ENCODE data around the gene DLG1.

Gene DLG1

GRCh38 chr3:197320582-197320981 lies 22.2 kb upstream of the DLG1 start:
- Histone ChIP-seq H3K9me3 (ENCODE audit: control extremely low read depth in 1 of 5, control insufficient read depth in 4 of 5, insufficient read depth in 2 of 5, low read depth in 1 of 5, low read length in 4 of 5) (peaks cover 0 to 1% (median 0%) of the 10 kb centered on the region in 5 experiments), H3K4me3 (ENCODE audit: control insufficient read depth in 1 of 7, extremely low read depth in 1 of 7, insufficient read depth in 4 of 7, low read depth in 2 of 7, low read length in 6 of 7) (no peak overlapping the region), H3K36me3 (ENCODE audit: control insufficient read depth in 4 of 4, insufficient read depth in 4 of 4, low read length in 3 of 4) (no peaks in the 10 kb centered on the region), H3K4me1 (ENCODE audit: control extremely low read depth in 1 of 4, control insufficient read depth in 4 of 4, insufficient read depth in 4 of 4, low read length in 3 of 4) (no peaks in the 10 kb centered on the region), H3K27me3 (replicated peaks in 2 of 5; ENCODE audit: control insufficient read depth in 4 of 5, insufficient read depth in 5 of 5, low read length in 4 of 5) (no peaks in the 10 kb centered on the region), H3K27ac (ENCODE audit: insufficient read depth in 1 of 2, low read depth in 1 of 2, low read length in 2 of 2, poor library complexity in 1 of 2, severe bottlenecking in 2 of 2) (no peak overlapping the region)
- POLR2A ChIA-PET: no interaction called here
- CTCF ChIA-PET: interaction anchor here (0.8 to 1.1 kb wide), 2 partner anchors 38 to 65 kb away, joined by 3 to 4 read pairs; no protein-coding TSS in a partner anchor
- WGBS (ENCODE audit: insufficient coverage): no CpG with 5 or more reads among the region's 1 CpG
- DNase-seq: no peak

GRCh38 chr3:197317250-197317963 lies 19.0 kb upstream of the DLG1 start:
- peak in 1 of 3 donors; percentile 15 for DNase-seq
- Histone ChIP-seq H3K9me3 (ENCODE audit: control extremely low read depth in 1 of 5, control insufficient read depth in 4 of 5, insufficient read depth in 2 of 5, low read depth in 1 of 5, low read length in 4 of 5) (peaks cover 0 to 4% (median 0%) of the 10 kb centered on the region in 5 experiments), H3K4me1 (ENCODE audit: control extremely low read depth in 1 of 4, control insufficient read depth in 4 of 4, insufficient read depth in 4 of 4, low read length in 3 of 4) (no peaks in the 10 kb centered on the region), H3K27ac (ENCODE audit: insufficient read depth in 1 of 2, low read depth in 1 of 2, low read length in 2 of 2, poor library complexity in 1 of 2, severe bottlenecking in 2 of 2) (no peak overlapping the region), H3K27me3 (replicated peaks in 2 of 5; ENCODE audit: control insufficient read depth in 4 of 5, insufficient read depth in 5 of 5, low read length in 4 of 5) (no peaks in the 10 kb centered on the region), H3K4me3 (ENCODE audit: control insufficient read depth in 1 of 7, extremely low read depth in 1 of 7, insufficient read depth in 4 of 7, low read depth in 2 of 7, low read length in 6 of 7) (no peak overlapping the region), H3K36me3 (ENCODE audit: control insufficient read depth in 4 of 4, insufficient read depth in 4 of 4, low read length in 3 of 4) (no peaks in the 10 kb centered on the region)
- CTCF ChIA-PET: no interaction called here
- 100% methylated on average over 3 of the region's 9 CpGs for WGBS (ENCODE audit: insufficient coverage)
- POLR2A ChIA-PET: no interaction called here

GRCh38 chr3:197312431-197312830 lies 14.0 kb upstream of the DLG1 start:
- CTCF ChIA-PET: no interaction called here
- H3K27ac ChIP-seq (ENCODE audit: insufficient read depth in 1 of 2, low read depth in 1 of 2, low read length in 2 of 2, poor library complexity in 1 of 2, severe bottlenecking in 2 of 2): no peak overlapping the region
- no peaks in the 10 kb centered on the region for H3K27me3 ChIP-seq (replicated peaks in 2 of 5; ENCODE audit: control insufficient read depth in 4 of 5, insufficient read depth in 5 of 5, low read length in 4 of 5)
- no peak overlapping the region for H3K4me3 ChIP-seq (ENCODE audit: control insufficient read depth in 1 of 7, extremely low read depth in 1 of 7, insufficient read depth in 4 of 7, low read depth in 2 of 7, low read length in 6 of 7)
- peaks cover 0 to 4% (median 0%) of the 10 kb centered on the region in 5 experiments for H3K9me3 ChIP-seq (ENCODE audit: control extremely low read depth in 1 of 5, control insufficient read depth in 4 of 5, insufficient read depth in 2 of 5, low read depth in 1 of 5, low read length in 4 of 5)
- no peaks in the 10 kb centered on the region for H3K4me1 ChIP-seq (ENCODE audit: control extremely low read depth in 1 of 4, control insufficient read depth in 4 of 4, insufficient read depth in 4 of 4, low read length in 3 of 4)
- no peak for DNase-seq
- no peaks in the 10 kb centered on the region for H3K36me3 ChIP-seq (ENCODE audit: control insufficient read depth in 4 of 4, insufficient read depth in 4 of 4, low read length in 3 of 4)
- POLR2A ChIA-PET: no interaction called here
- no CpG with 5 or more reads among the region's 1 CpG for WGBS (ENCODE audit: insufficient coverage)

GRCh38 chr3:197311591-197311990 lies 13.2 kb upstream of the DLG1 start:
- Histone ChIP-seq H3K9me3 (ENCODE audit: control extremely low read depth in 1 of 5, control insufficient read depth in 4 of 5, insufficient read depth in 2 of 5, low read depth in 1 of 5, low read length in 4 of 5) (peaks cover 0 to 4% (median 0%) of the 10 kb centered on the region in 5 experiments), H3K4me3 (ENCODE audit: control insufficient read depth in 1 of 7, extremely low read depth in 1 of 7, insufficient read depth in 4 of 7, low read depth in 2 of 7, low read length in 6 of 7) (no peak overlapping the region), H3K36me3 (ENCODE audit: control insufficient read depth in 4 of 4, insufficient read depth in 4 of 4, low read length in 3 of 4) (no peaks in the 10 kb centered on the region), H3K4me1 (ENCODE audit: control extremely low read depth in 1 of 4, control insufficient read depth in 4 of 4, insufficient read depth in 4 of 4, low read length in 3 of 4) (no peaks in the 10 kb centered on the region), H3K27ac (ENCODE audit: insufficient read depth in 1 of 2, low read depth in 1 of 2, low read length in 2 of 2, poor library complexity in 1 of 2, severe bottlenecking in 2 of 2) (no peak overlapping the region), H3K27me3 (replicated peaks in 2 of 5; ENCODE audit: control insufficient read depth in 4 of 5, insufficient read depth in 5 of 5, low read length in 4 of 5) (no peaks in the 10 kb centered on the region)
- POLR2A ChIA-PET: no interaction called here
- no CpG with 5 or more reads among the region's 3 CpGs for WGBS (ENCODE audit: insufficient coverage)
- no peak for DNase-seq
- CTCF ChIA-PET: no interaction called here

- no peaks in the 10 kb centered on the region for H3K36me3 ChIP-seq (ENCODE audit: control insufficient read depth in 4 of 4, insufficient read depth in 4 of 4, low read length in 3 of 4)
- ChIA-PET POLR2A (no interaction called here), CTCF (interaction anchor here (1.0 kb wide), 1 partner anchor 28 kb away, joined by 4 read pairs; no protein-coding TSS in a partner anchor)
- 79% methylated on average over 3 of the region's 5 CpGs for WGBS (ENCODE audit: insufficient coverage)
- no peak for DNase-seq
- H3K4me1 ChIP-seq (ENCODE audit: control extremely low read depth in 1 of 4, control insufficient read depth in 4 of 4, insufficient read depth in 4 of 4, low read length in 3 of 4): no peaks in the 10 kb centered on the region
- H3K27me3 ChIP-seq (replicated peaks in 2 of 5; ENCODE audit: control insufficient read depth in 4 of 5, insufficient read depth in 5 of 5, low read length in 4 of 5): no peaks in the 10 kb centered on the region
- H3K27ac ChIP-seq (ENCODE audit: insufficient read depth in 1 of 2, low read depth in 1 of 2, low read length in 2 of 2, poor library complexity in 1 of 2, severe bottlenecking in 2 of 2): no peak overlapping the region
- no peak overlapping the region for H3K4me3 ChIP-seq (ENCODE audit: control insufficient read depth in 1 of 7, extremely low read depth in 1 of 7, insufficient read depth in 4 of 7, low read depth in 2 of 7, low read length in 6 of 7)
- H3K9me3 ChIP-seq (ENCODE audit: control extremely low read depth in 1 of 5, control insufficient read depth in 4 of 5, insufficient read depth in 2 of 5, low read depth in 1 of 5, low read length in 4 of 5): peaks cover 0 to 4% (median 0%) of the 10 kb centered on the region in 5 experiments
Measured at GRCh38 chr3:197309528-197310361, 11.3 kb upstream of the DLG1 start.

- WGBS (ENCODE audit: insufficient coverage): 89% methylated on average over 3 of the region's 3 CpGs
- no peaks in the 10 kb centered on the region for H3K36me3 ChIP-seq (ENCODE audit: control insufficient read depth in 4 of 4, insufficient read depth in 4 of 4, low read length in 3 of 4)
- CTCF ChIA-PET: interaction anchor here (0.6 kb wide), 1 partner anchor 389 kb away, joined by 3 read pairs; no protein-coding TSS in a partner anchor
- DNase-seq: no peak
- peaks cover 0 to 4% (median 0%) of the 10 kb centered on the region in 5 experiments for H3K9me3 ChIP-seq (ENCODE audit: control extremely low read depth in 1 of 5, control insufficient read depth in 4 of 5, insufficient read depth in 2 of 5, low read depth in 1 of 5, low read length in 4 of 5)
- H3K27ac ChIP-seq (ENCODE audit: insufficient read depth in 1 of 2, low read depth in 1 of 2, low read length in 2 of 2, poor library complexity in 1 of 2, severe bottlenecking in 2 of 2): no peak overlapping the region
- no peak overlapping the region for H3K4me3 ChIP-seq (ENCODE audit: control insufficient read depth in 1 of 7, extremely low read depth in 1 of 7, insufficient read depth in 4 of 7, low read depth in 2 of 7, low read length in 6 of 7)
- H3K27me3 ChIP-seq (replicated peaks in 2 of 5; ENCODE audit: control insufficient read depth in 4 of 5, insufficient read depth in 5 of 5, low read length in 4 of 5): peaks cover 0 to 3% (median 0%) of the 10 kb centered on the region in 5 experiments
- POLR2A ChIA-PET: no interaction called here
- no peaks in the 10 kb centered on the region for H3K4me1 ChIP-seq (ENCODE audit: control extremely low read depth in 1 of 4, control insufficient read depth in 4 of 4, insufficient read depth in 4 of 4, low read length in 3 of 4)
Measured at GRCh38 chr3:197308591-197308990, 10.2 kb upstream of the DLG1 start.

All from common myeloid progenitor, CD34-positive (primary cell).